ENCODE data around the gene CAPN1.

DNA sequence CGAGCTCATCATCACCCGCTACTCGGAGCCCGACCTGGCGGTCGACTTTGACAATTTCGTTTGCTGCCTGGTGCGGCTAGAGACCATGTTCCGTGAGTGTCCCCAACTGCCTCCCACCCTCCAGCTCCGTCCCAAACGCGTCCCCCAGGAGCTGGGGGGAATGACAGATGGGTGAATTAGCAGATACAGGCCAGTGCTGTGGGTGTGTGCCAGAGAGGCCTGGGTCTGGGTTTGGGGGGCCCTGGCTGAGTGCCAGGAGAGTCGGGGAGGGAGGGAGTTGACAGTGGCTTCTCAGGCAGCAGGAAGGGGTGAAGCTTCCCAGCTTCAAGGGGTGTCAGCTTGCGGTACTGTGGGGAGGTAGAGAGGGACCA, 28.6 kb downstream of the CAPN1 start:
- no peak for TF ChIP-seq CTCF (IDR thresholded peaks at IDR 0.05)
- no peak for TF ChIP-seq POLR2A (IDR thresholded peaks at IDR 0.05)
- no peak for TF ChIP-seq POLR2AphosphoS5 (IDR thresholded peaks at IDR 0.05)
- no peak for TF ChIP-seq EP300 (IDR thresholded peaks at IDR 0.05)

Data from upper lobe of left lung (tissue), 4 donors.